ENCODE measurements around the gene C7orf25. TPM values are rescaled to one million over a fixed set of nuclear protein-coding genes. Genes with fewer than 3 reads are reported as not detected.

Gene C7orf25
- total RNA-seq, 1 donor from 2014 or later = 8.5 TPM

DNA sequence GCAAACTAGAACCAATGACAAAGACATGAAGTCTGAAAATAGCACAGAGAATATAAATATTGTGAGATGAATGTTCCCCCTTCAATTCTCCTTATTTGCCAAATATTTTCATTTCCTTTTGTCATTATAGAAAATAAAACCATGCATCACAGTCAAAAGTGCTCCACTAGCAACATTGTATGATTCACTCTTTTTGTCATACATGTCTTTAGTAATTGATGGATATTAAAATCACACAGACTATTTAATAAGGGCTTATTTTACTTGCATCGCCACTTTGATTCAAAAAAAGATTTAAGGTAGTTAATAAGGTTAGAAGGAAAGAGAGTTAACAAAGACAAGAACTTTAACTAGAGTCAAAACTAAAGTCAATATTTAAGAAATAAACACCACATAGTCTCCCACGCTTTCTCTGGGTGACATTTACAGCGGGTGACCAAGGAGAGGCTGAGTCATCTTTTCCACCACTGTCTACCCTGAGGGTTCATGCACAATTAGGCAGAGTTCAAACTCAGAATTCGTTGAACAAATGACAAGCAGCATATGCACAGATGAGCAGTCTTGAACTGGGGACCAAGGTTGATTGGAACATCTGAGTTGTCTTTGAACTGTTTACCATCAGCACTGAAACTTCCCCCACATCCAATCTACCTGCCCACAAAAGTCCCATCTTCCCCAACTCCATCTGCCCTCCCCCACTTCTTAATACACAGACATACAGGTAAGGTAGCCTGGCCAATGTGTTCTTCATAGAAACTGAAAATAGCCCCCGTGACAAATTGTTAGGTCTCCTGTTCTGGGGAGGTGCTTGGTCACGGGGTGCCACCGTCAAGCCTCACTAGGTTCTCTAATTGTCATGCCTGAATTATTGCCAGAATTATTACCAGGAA, 42.5 kb downstream of the C7orf25 start:
- Histone ChIP-seq H3K36me3 (ENCODE audit: insufficient read depth, low read length) (no peaks in the 10 kb centered on the region), H3K4me2 (ENCODE audit: low read length) (no peak overlapping the region), H3K9me3 (ENCODE audit: insufficient read depth, low read depth, low read length) (peaks cover 3% of the 10 kb centered on the region), H2AFZ (ENCODE audit: low read depth, low read length) (no peak overlapping the region), H3K27ac (ENCODE audit: low read depth, low read length) (no peak overlapping the region), H3K79me2 (ENCODE audit: insufficient read depth, low read length) (no peaks in the 10 kb centered on the region), H3K4me3 (ENCODE audit: insufficient read depth, low read depth, low read length) (no peak overlapping the region), H3K9ac (ENCODE audit: low read length) (no peak overlapping the region), H3K4me1 (ENCODE audit: insufficient read depth, low read length) (no peaks in the 10 kb centered on the region), H3K27me3 (ENCODE audit: insufficient read depth, low read length) (no peaks in the 10 kb centered on the region), H4K20me1 (ENCODE audit: insufficient read depth, low read length) (no peaks in the 10 kb centered on the region)
- H3K4me3 Mint-ChIP-seq (ENCODE audit: unreplicated experiment) = no peak overlapping the region
- no peak for FAIRE-seq
- H3K4me1 Mint-ChIP-seq (ENCODE audit: low read depth, unreplicated experiment) = no peaks in the 10 kb centered on the region
- no peak overlapping the region for H3K27ac Mint-ChIP-seq (ENCODE audit: unreplicated experiment)
- DNase-seq (ENCODE audit: low read depth) = peak; percentile 35
- H3K9me3 Mint-ChIP-seq (ENCODE audit: unreplicated experiment) = peaks cover 10% of the 10 kb centered on the region
- H3K36me3 Mint-ChIP-seq (ENCODE audit: low read depth, unreplicated experiment) = peaks cover 5% of the 10 kb centered on the region
- TF ChIP-seq, protein P1, sequence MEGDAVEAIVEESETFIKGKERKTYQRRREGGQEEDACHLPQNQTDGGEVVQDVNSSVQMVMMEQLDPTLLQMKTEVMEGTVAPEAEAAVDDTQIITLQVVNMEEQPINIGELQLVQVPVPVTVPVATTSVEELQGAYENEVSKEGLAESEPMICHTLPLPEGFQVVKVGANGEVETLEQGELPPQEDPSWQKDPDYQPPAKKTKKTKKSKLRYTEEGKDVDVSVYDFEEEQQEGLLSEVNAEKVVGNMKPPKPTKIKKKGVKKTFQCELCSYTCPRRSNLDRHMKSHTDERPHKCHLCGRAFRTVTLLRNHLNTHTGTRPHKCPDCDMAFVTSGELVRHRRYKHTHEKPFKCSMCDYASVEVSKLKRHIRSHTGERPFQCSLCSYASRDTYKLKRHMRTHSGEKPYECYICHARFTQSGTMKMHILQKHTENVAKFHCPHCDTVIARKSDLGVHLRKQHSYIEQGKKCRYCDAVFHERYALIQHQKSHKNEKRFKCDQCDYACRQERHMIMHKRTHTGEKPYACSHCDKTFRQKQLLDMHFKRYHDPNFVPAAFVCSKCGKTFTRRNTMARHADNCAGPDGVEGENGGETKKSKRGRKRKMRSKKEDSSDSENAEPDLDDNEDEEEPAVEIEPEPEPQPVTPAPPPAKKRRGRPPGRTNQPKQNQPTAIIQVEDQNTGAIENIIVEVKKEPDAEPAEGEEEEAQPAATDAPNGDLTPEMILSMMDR (IDR thresholded peaks at IDR 0.05; ENCODE audit: insufficient read depth, low read depth, low read length) = no peak
- TF ChIP-seq EZH2 (IDR thresholded peaks at IDR 0.05; ENCODE audit: insufficient read depth, low read length) = no peak
- H3K27me3 Mint-ChIP-seq (ENCODE audit: low read depth, unreplicated experiment) = peaks cover 4% of the 10 kb centered on the region

DNA sequence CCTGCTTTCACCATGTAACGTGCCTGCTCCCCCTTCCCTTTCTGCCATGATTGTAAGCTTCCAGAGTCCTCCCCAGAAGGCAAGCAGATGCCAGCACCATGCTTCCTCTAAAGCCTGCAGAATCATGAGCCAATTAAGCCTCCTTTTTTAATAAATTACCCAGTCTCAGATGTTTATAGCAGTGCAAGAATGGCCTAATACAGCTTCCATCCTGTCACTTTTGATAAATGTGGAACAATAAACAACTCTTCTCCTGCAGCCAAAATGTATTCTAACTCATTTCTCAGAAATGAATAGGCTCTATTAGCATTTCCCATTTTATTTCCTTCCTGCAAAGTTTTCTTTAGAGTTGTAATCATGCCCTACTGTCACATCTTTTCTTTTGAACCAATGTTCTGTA, 43.4 kb downstream of the C7orf25 start:
- no peaks in the 10 kb centered on the region for H3K4me1 ChIP-seq (ENCODE audit: insufficient read depth, low read length)
- no peak overlapping the region for H3K4me3 ChIP-seq (ENCODE audit: insufficient read depth, low read depth, low read length)
- no peaks in the 10 kb centered on the region for H3K36me3 ChIP-seq (ENCODE audit: insufficient read depth, low read length)
- Mint-ChIP-seq H3K36me3 (ENCODE audit: low read depth, unreplicated experiment) (peaks cover 2% of the 10 kb centered on the region), H3K4me1 (ENCODE audit: low read depth, unreplicated experiment) (no peaks in the 10 kb centered on the region), H3K27ac (ENCODE audit: unreplicated experiment) (no peak overlapping the region), H3K4me3 (ENCODE audit: unreplicated experiment) (no peak overlapping the region), H3K27me3 (ENCODE audit: low read depth, unreplicated experiment) (peaks cover 4% of the 10 kb centered on the region), H3K9me3 (ENCODE audit: unreplicated experiment) (peaks cover 14% of the 10 kb centered on the region)
- no peaks in the 10 kb centered on the region for H3K79me2 ChIP-seq (ENCODE audit: insufficient read depth, low read length)
- H3K9me3 ChIP-seq (ENCODE audit: insufficient read depth, low read depth, low read length) = peaks cover 3% of the 10 kb centered on the region
- no peak overlapping the region for H3K4me2 ChIP-seq (ENCODE audit: low read length)
- H3K9ac ChIP-seq (ENCODE audit: low read length) = no peak overlapping the region
- no peak for TF ChIP-seq EZH2 (IDR thresholded peaks at IDR 0.05; ENCODE audit: insufficient read depth, low read length)
- TF ChIP-seq, protein P1 (IDR thresholded peaks at IDR 0.05; ENCODE audit: insufficient read depth, low read depth, low read length) = no peak
- H4K20me1 ChIP-seq (ENCODE audit: insufficient read depth, low read length) = no peaks in the 10 kb centered on the region
- H3K27ac ChIP-seq (ENCODE audit: low read depth, low read length) = no peak overlapping the region
- DNase-seq (ENCODE audit: low read depth) (peak; percentile 47), FAIRE-seq (no peak)
- H2AFZ ChIP-seq (ENCODE audit: low read depth, low read length) = no peak overlapping the region
- no peaks in the 10 kb centered on the region for H3K27me3 ChIP-seq (ENCODE audit: insufficient read depth, low read length)

Other genes starting within 250 kb of the C7orf25 start
- 106 and 119 TPM in 2 replicates for gene PSMA2, start 20.1 kb upstream of the C7orf25 start, total RNA-seq
- gene MRPL32, start 20.3 kb upstream of the C7orf25 start, total RNA-seq = 64.4 and 71.2 TPM in 2 replicates
- gene HECW1, start 200.6 kb upstream of the C7orf25 start, total RNA-seq = 2.3 and 3.3 TPM in 2 replicates